ENCODE data around the gene KDM1B. TPM values are rescaled to one million over a fixed set of nuclear protein-coding genes. Genes with fewer than 3 reads are reported as not detected.

Gene KDM1B
- total and polyA plus RNA-seq, 9 donors, result 4.7 to 21.7 (median 13.7) TPM

DNA sequence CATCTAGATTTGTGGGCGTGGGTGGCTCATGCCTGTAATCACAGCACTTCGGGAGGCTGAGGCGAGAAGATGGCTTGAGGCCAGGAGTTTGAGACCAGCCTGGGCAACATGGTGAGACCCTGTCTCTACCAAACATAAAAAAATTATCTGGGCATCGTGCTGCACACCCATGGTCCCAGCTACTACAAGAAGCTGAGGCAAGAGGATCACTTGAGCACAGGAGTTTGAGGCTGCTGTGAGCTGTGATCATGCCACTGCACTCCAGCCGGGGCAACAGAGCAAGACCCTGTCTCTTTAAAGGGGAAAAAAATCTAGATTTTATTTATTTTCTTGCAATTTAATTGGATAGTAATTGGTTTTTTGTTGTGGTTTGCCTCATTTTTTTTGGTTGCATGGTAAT, 55.5 kb downstream of the KDM1B start:
- Histone ChIP-seq H3K4me1 (ENCODE audit: insufficient read depth) (no peaks in the 10 kb centered on the region), H3K4me3 (no peak overlapping the region), H3K9me3 (no peaks in the 10 kb centered on the region), H3K36me3 (no peaks in the 10 kb centered on the region), H3K27me3 (no peaks in the 10 kb centered on the region), H3K27ac (no peak overlapping the region)
- intact Hi-C loops (cut with DNase I), result no loop called here
- no peak for DNase-seq
- 85 to 90% (median 88%) methylated on average over 5 of the region's 5 CpGs for WGBS, 3 donors
- TF ChIP-seq EP300 (IDR thresholded peaks at IDR 0.05), result no peak
- TF ChIP-seq POLR2A (IDR thresholded peaks at IDR 0.05), result no peak
- TF ChIP-seq, protein P1, sequence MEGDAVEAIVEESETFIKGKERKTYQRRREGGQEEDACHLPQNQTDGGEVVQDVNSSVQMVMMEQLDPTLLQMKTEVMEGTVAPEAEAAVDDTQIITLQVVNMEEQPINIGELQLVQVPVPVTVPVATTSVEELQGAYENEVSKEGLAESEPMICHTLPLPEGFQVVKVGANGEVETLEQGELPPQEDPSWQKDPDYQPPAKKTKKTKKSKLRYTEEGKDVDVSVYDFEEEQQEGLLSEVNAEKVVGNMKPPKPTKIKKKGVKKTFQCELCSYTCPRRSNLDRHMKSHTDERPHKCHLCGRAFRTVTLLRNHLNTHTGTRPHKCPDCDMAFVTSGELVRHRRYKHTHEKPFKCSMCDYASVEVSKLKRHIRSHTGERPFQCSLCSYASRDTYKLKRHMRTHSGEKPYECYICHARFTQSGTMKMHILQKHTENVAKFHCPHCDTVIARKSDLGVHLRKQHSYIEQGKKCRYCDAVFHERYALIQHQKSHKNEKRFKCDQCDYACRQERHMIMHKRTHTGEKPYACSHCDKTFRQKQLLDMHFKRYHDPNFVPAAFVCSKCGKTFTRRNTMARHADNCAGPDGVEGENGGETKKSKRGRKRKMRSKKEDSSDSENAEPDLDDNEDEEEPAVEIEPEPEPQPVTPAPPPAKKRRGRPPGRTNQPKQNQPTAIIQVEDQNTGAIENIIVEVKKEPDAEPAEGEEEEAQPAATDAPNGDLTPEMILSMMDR (IDR thresholded peaks at IDR 0.05), result no peak

GRCh38 chr6:18211338-18211737, 56.1 kb downstream of the KDM1B start:
- DNase-seq, result no peak
- 94 to 95% (median 94%) methylated on average over 6 of the region's 6 CpGs for WGBS, 3 donors
- no peak for TF ChIP-seq EP300 (IDR thresholded peaks at IDR 0.05)
- Histone ChIP-seq H3K36me3 (no peaks in the 10 kb centered on the region), H3K9me3 (no peaks in the 10 kb centered on the region), H3K27me3 (no peaks in the 10 kb centered on the region), H3K27ac (no peak overlapping the region), H3K4me1 (ENCODE audit: insufficient read depth) (no peaks in the 10 kb centered on the region), H3K4me3 (no peak overlapping the region)
- intact Hi-C loops (cut with DNase I), result no loop called here

DNA sequence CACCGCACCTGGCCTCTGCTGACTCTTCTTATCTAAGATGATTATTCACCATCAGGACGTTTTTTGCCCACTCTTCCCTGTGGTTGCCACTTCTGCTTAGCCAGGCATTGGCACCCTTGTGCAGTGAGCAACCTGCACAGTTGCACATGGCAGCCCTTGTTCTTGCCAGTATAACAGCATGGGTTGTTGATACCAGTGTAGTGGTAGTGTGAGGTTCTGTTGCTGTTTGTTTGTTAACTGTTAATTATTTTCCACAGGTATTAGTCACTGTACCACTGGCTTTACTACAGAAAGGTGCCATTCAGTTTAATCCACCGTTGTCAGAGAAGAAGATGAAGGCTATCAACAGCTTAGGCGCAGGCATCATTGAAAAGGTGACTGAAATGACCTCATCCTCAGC, 57.0 kb downstream of the KDM1B start:
- no peak for TF ChIP-seq POLR2A (IDR thresholded peaks at IDR 0.05)
- TF ChIP-seq, protein P1 (IDR thresholded peaks at IDR 0.05), result no peak
- TF ChIP-seq EP300 (IDR thresholded peaks at IDR 0.05), result no peak
- Histone ChIP-seq H3K36me3 (no peaks in the 10 kb centered on the region), H3K27ac (no peak overlapping the region), H3K4me1 (ENCODE audit: insufficient read depth) (no peaks in the 10 kb centered on the region), H3K27me3 (no peaks in the 10 kb centered on the region), H3K9me3 (no peaks in the 10 kb centered on the region), H3K4me3 (no peak overlapping the region)
- no peak for DNase-seq
- 80 to 87% (median 84%) methylated on average over 4 of the region's 4 CpGs for WGBS, 3 donors
- intact Hi-C loops (cut with DNase I), result no loop called here

DNA sequence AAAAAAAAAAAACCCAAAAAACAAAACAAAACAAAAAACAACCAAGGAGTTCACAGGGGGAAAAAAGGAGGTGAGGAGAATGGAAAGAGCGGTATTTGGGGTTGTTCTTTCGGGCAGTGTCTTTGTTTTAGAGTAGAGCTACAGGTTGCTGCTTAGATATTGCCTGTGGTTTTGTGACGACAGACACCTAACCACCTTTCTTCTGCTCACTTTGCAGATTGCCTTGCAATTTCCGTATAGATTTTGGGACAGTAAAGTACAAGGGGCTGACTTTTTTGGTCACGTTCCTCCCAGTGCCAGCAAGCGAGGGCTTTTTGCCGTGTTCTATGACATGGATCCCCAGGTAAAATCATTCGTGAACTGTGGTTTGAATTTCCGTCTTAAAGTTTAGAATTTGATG, 58.2 kb downstream of the KDM1B start:
- WGBS, 3 donors, result 94 to 97% (median 97%) methylated on average over 9 of the region's 9 CpGs
- intact Hi-C loops (cut with DNase I), result no loop called here
- no peaks in the 10 kb centered on the region for H3K4me1 ChIP-seq (ENCODE audit: insufficient read depth)
- H3K36me3 ChIP-seq, result no peaks in the 10 kb centered on the region
- H3K4me3 ChIP-seq, result no peak overlapping the region
- TF ChIP-seq EP300 (IDR thresholded peaks at IDR 0.05) (no peak), POLR2A (IDR thresholded peaks at IDR 0.05) (no peak)
- TF ChIP-seq, protein P1 (IDR thresholded peaks at IDR 0.05), result no peak
- H3K27ac ChIP-seq, result no peak overlapping the region
- H3K27me3 ChIP-seq, result no peaks in the 10 kb centered on the region
- H3K9me3 ChIP-seq, result no peaks in the 10 kb centered on the region
- DNase-seq, result no peak

DNA sequence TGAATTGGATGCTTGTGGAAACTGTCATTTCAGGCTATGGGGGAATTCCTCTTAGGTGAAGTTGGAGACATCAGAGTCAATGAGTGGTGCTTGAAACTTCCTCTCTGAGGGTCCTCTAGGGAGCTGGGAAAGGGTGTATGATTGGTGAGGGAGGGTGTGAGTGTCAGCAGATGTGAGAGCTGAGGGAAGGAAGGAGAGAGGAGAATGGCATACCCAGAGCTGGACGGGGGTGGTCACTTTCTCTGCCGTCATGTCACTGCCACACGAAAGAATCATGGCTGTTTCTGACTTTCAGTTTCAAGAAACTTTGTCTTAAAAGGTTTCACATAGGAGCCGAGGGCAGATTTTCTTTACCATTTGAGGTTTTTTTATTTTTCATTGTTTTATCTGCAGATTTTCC, 58.8 kb downstream of the KDM1B start:
- Histone ChIP-seq H3K36me3 (no peaks in the 10 kb centered on the region), H3K27me3 (no peaks in the 10 kb centered on the region), H3K4me3 (no peak overlapping the region), H3K9me3 (no peaks in the 10 kb centered on the region), H3K4me1 (ENCODE audit: insufficient read depth) (no peaks in the 10 kb centered on the region), H3K27ac (no peak overlapping the region)
- intact Hi-C loops (cut with DNase I), result no loop called here
- 82 to 91% (median 86%) methylated on average over 4 of the region's 4 CpGs for WGBS, 3 donors
- TF ChIP-seq, protein P1 (IDR thresholded peaks at IDR 0.05), result no peak
- TF ChIP-seq POLR2A (IDR thresholded peaks at IDR 0.05), result no peak
- TF ChIP-seq EP300 (IDR thresholded peaks at IDR 0.05), result no peak
- DNase-seq, result no peak

Measured in ovary (tissue), 9 donors.